ENCODE measurements around the gene FANCL.

Gene FANCL

GRCh38 chr2:58109481-58109880 is 131.6 kb downstream of the FANCL start:
- Mint-ChIP-seq H3K4me1 (no peaks in the 10 kb centered on the region), H3K9me3 (no peaks in the 10 kb centered on the region), H3K4me3 (no peak overlapping the region), H3K27me3 (no peaks in the 10 kb centered on the region), H3K27ac (no peak overlapping the region), H3K36me3 (peaks cover 8% of the 10 kb centered on the region)
- CTCF ChIA-PET: no interaction called here
- no peak for DNase-seq

Measured in activated naive CD4-positive, alpha-beta T cell treated with anti-CD3 and anti-CD28 coated beads, Interleukin-2, amount 10 ng/mL, durations not matched to agents 7 days and 5 days (primary cell).